Posterior vena cava (tissue), 2 donors: Measurements from ENCODE around the gene HOXC4. TPM values are rescaled to one million over a fixed set of nuclear protein-coding genes. Genes with fewer than 3 reads are reported as not detected.

ENCODE experiments used
- DNase-seq: peaks from one replicate; pipeline ENCODE4 v3.0.0-alpha.2; 2020; ENCODE audit warnings: low spot score
- intact Hi-C, 2 donors: fragments of 100-400 bp; cut with DNase I; formaldehyde crosslinking; loops; one replicate each; pipeline versions ENCODE4 v1.14.1 to v1.14.2; 2022 to 2023
- total RNA-seq, 2 donors: library from RNA; stranded (reverse); fragmentation: NEBNext Ultra II Directional; extraction: Animal tissue kit (Norgen Biotek cat#: 25700); gene quantifications; one replicate each; pipeline ENCODE4 v1.2.1, GENCODE V29; 2021
- donor health status: DM: yes; HTN: yes; CAD: no.
- donor health status: DM: yes; HTN: yes; CAD: no.

HOXC4 gene
- total RNA-seq, 2 donors from 2014 or later = 17.1 to 19.4 TPM

GRCh38 chr12:54048406-54049093, 5.1 kb upstream of the HOXC4 start:
- DNase-seq = no peak
- intact Hi-C loops = no loop called here

DNA sequence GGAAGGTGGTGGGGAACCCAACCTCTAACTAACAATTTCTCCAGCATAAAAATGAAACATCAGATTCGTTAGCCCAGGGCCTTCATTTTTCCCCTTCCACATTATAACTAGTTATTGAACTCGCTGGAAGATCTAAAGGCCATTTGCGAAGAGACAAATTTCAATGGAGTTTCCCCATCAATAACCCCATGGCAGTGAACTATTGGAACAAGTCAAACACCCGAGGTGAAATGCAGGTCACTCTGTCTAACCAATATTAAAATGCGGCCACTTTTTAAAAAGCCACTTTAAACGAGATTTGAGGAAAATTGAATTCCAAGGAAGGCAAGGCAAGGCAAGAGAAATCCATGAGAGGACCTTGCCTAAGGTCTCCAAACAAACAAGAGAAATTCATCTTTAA, 4.5 kb upstream of the HOXC4 start:
- intact Hi-C loops = no loop called here

DNA sequence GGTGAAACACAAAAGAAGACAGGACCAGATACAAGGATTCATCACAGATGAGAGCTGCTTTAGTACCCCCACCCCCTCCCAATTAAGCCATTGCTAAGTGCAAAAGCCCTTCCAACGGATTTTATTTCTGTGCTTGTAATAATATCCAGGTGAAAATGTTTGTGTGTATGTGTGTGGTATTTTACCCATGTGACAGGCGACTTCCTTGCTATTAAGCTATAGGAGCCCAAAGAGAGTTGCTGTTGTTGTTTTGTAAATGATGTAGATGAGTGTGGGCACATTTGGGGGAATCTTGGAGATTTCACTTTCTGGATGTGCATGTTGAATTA, 3.2 kb upstream of the HOXC4 start:
- DNase-seq = no peak
- intact Hi-C loops = no loop called here

More for the DNA sequence above, 4.5 kb upstream of the HOXC4 start:
- DNase-seq = no peak

GRCh38 chr12:54051026-54051842, 2.4 kb upstream of the HOXC4 start:
- intact Hi-C loops = no loop called here
- no peak for DNase-seq

DNA sequence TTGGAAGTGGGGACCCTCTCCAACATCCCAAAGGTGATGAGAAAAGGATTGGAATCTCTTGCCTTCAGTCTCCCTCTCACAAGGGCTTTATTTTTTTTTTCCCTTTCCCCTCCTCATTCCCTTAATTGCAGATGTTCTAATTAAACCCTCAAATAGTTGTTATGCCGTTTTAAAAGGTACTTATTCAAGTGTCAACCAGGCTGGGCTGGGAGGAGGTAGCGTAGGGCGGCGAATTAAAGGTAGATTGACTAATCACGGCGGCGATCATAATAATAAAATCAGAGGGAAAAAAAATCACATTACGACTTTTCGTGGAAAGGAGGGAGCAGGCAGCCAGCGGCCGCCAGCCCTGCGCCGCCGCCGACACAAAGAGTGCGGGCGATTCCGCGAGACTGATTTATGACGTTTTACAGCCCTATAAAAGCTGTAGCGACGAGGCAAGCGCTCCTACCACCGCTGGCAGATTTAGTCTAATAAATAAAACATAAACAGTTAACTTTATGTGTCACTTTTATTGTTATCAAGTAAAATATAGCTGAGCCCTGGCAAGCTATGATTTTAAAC, 1.7 kb upstream of the HOXC4 start:
- intact Hi-C loops = no loop called here
- DNase-seq = no peak

DNA sequence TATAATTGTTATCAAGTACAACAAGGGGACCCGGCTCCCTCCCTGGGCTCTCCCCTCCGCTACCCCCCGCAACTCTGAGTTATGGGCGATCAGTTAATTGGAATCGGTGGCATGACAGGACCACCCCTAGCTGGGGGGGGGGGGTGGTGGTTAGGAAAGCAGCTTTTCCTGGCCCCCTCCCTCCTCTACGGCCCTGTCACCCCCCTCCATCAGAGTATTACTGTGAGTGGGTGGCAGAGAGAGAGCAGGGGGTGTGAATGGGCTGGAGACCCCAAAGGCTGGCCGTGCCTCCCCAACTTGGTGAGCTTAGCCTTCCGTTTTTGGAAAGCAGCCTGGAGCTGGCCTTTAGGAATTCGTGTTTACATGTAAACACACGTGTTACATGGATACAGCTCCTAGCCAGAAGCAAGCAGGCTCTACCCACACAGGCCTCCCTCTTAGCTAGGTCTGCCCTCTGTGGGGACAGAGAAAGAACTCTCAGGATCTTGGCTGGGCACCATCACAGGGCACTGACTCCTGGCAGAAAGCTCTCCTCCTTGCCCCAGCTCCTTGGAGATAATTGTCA, 1.1 kb upstream of the HOXC4 start:
- intact Hi-C loops = no loop called here
- no peak for DNase-seq

DNA sequence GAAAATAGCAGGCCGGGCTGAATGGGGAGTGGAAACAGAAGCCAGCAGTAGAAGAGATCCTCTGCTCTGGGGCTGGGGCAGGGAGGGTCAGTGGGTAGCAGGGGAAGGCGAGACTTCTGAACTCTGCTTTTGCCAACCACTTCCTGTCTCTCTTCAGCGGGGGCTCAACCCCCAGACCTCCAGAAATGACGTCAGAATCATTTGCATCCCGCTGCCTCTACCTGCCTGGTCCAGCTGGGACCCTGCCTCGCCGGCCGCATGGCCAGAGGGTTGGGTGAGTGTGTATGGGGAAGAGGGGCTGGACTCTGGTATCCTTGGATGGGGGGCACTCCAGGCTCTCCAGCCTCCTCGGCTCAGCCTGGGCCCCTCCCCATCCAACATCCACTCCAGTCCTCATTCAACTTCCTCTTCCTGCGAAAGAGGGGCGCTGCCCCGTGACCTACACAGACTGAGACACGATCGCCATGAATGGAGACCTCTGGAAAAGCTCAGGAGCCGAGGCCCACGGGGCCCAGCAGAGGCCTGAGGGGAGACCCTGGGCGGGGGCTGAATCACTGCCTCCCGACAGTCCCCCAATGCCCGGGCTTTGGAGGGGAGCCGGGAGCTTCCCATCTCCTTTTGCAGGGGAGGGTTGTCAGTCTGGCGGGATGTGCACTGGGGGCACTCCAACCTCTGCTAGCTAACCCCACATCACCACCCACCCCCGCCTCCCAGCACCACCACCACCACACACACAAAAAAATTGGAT, 458 bp upstream of the HOXC4 start:
- intact Hi-C loops = no loop called here
- no peak for DNase-seq

DNA sequence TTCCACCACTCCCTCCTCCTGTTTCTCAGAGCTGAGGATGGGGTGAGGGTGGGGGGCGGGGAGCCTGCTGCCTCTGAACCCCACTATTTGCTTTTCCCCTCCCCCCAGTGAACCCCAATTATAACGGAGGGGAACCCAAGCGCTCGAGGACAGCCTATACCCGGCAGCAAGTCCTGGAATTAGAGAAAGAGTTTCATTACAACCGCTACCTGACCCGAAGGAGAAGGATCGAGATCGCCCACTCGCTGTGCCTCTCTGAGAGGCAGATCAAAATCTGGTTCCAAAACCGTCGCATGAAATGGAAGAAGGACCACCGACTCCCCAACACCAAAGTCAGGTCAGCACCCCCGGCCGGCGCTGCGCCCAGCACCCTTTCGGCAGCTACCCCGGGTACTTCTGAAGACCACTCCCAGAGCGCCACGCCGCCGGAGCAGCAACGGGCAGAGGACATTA, 1.1 kb downstream of the HOXC4 start:
- no peak for DNase-seq
- intact Hi-C loops = no loop called here

DNA sequence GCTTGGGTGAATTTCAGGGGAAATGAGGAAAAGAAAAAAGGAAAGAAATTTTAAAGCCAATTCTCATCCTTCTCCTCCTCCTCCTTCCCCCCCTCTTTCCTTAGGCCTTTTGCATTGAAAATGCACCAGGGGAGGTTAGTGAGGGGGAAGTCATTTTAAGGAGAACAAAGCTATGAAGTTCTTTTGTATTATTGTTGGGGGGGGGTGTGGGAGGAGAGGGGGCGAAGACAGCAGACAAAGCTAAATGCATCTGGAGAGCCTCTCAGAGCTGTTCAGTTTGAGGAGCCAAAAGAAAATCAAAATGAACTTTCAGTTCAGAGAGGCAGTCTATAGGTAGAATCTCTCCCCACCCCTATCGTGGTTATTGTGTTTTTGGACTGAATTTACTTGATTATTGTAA, 1.9 kb downstream of the HOXC4 start:
- no peak for DNase-seq
- intact Hi-C loops = no loop called here

DNA sequence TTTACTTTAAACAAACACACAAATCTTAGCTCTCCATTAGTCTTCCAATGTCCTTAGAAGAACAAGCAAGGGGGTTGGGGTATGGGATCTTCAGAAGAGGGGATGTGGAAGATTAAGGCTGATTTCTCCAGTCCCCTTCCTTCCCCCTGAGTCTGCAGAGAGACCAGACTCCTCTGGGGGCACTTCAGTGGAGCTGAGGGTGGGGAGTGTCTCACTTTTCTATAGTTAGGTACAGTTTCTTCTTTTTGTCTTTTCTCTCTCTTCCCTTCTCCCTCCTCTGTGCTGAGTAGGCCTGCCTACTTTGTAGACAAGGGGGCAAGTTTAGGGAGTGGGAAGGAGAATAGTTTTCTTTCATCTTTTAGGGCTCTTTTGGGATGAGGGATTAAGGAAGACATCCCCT, 2.5 kb downstream of the HOXC4 start:
- intact Hi-C loops = no loop called here

DNA sequence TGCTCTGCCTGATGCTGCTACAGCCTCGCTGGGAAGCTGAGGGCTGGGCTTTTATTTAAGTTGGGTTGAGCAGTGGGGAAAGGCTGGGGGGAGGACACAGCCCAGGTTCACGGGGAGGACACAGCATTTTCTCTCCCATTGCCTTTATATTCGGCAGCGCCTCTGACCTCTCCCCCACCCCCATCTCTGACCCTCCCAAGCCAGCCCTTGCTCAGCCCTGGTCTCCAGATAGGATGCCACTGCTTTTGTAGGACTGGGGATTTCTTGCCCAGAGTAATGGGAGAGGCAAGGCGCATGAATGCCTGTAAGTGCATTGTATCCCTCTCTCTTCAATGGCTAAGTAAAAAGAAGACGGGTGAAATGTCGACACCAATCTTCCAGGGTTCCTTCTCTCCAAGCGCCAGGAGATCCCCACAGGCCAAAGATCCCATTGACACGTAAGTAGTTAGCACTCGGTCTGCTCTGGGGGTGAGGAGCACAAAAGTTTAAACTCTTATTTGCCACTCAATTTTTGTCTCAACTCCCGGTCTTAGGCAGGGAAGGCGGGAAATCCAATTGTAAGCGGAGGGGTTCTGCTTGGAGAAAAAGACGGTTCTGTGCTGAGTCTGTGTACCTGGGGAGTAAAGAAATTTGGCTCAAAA, 4.6 kb downstream of the HOXC4 start:
- intact Hi-C loops = no loop called here

More for the DNA sequence above, 2.5 kb downstream of the HOXC4 start:
- no peak for DNase-seq

DNA sequence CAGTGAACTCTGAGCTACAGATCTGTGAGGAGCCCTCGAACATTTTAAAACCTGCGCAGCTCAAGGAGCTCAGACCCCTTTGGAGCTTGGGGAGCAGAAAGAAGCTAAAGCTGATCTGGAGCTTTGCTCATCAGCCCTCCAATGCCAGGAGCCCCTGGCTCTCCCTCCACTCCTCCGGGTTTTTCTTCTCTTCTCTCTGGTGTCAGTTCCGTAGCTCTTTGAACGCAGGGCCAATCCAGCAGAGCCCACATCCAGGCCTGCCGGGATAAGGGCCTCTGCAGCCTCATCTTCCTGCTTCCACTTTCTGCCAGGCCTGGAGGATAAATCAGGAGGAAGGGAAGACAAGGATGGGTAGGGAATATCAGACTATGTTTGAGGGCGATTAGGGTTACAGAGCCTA, 6.0 kb downstream of the HOXC4 start:
- DNase-seq = no peak
- intact Hi-C loops = no loop called here

More for the DNA sequence above, 4.6 kb downstream of the HOXC4 start:
- DNase-seq = no peak

DNA sequence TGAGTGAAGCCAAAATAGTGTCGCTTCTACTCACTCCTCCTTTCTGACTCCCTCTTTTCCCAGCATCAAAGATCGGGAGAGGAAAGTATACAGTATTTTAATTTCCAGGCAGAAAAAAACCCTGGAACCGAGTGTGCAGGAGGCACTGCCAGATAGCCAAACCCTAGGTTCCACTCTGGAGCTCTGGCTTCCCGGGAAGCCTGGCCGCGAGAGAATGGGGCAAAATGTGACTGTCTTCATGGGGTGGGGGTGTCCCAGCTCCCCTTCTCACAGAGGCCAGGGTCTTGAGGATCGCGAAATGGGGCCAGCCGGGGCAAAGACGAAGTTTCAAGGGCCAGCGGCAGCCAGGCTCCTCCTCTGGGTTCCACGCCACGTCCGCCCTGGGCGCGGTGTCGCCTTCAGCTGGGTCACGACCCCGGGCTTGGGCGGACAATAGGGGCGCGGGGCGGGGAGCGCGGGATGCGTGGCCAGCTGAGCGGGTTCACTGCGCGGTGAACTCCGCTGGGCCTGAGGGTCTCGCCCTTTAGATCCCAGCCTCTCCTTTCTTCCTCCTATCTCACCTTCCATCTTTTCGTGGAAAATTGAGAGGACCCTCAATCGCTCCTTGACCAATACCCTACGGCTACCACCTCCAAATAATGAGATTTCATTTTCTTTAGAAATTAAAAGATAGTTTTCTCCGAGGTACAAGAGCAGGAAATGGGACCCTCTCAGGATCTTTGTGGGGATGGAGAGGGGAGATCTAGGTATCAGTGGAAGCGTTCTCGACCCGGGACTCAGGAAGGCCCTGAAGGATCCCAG, 6.7 kb downstream of the HOXC4 start:
- intact Hi-C loops = no loop called here

GRCh38 chr12:54060975-54061778, 7.5 kb downstream of the HOXC4 start:
- intact Hi-C loops = no loop called here
- DNase-seq = no peak

More for the DNA sequence above, 6.7 kb downstream of the HOXC4 start:
- DNase-seq = no peak

DNA sequence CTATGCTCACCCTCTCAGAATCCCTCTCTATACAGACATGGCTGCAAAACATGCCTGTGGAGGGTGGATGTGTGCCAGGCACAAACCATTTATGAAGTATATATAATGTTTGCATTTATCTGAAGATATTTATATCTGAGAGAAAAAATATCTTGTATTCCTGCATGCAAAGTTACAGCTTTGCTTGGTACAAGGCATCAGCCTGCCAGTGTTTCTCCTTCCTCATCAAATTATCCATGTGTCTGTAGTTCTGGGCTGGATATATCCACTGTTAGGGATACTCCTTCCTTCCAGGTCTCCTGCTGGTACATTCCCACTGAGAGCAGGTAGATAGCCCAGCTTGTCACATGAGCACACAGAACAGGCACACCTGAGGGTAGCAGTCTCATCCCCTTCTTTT, 12.0 kb downstream of the HOXC4 start:
- no peak for DNase-seq
- intact Hi-C loops = no loop called here

GRCh38 chr12:54066408-54066807, 12.8 kb downstream of the HOXC4 start:
- no peak for DNase-seq
- intact Hi-C loops = no loop called here

DNA sequence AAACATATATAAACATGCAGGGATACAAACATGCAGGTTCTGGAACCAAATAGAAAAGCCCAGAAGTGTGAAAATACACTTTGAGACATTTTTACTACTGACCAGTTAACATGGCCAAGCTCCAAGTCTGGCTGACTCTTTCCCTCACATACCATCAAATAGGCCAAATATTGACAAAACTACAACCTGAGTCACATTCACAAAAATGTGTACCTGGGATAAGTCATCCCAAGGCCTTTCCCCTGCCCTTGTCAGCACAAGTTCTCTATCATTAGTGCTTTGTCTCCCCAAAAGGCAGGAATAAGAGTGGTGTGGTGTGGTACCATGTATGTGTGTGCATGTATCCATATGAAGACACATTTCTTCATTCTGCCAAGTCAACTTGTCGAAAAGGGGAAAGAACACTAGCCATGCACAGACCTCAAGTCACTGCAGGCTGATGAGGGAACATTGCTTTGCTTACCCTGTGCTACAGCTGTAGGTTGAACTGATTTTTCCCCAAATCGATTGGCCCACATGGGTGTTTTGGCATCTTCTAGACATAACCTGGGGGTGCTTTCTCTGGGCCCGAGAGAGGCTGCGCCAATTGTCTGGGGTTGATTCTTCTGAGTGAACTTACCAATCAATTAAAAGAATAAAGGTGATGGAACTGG, 14.9 kb downstream of the HOXC4 start:
- intact Hi-C loops = no loop called here
- DNase-seq = no peak
